Osteoblast (primary cell): ENCODE measurements around the gene GRM4. TPM values are rescaled to one million over a fixed set of nuclear protein-coding genes. Genes with fewer than 3 reads are reported as not detected.
A peak's percentile ranks its signal among the peaks of the same experiment; 100 is the strongest.

Experiments used
- DNase-seq: peaks from one replicate; pipeline ENCODE4 v3.0.0; 2011; ENCODE audit warnings: low spot score, mixed read lengths; ENCODE audit not compliant: insufficient read length; ENCODE audit errors: missing footprints
- H2AFZ ChIP-seq: 2 replicates; pipeline ENCODE4 v1.6.0; 2011; ENCODE audit warnings: mild to moderate bottlenecking, low read length
- H3K27ac ChIP-seq: 2 replicates; pipeline ENCODE4 v1.5.1; 2011; ENCODE audit warnings: mild to moderate bottlenecking, low read depth, low read length, moderate library complexity
- H3K27me3 ChIP-seq: 2 replicates; pipeline ENCODE4 v1.6.0; 2012; ENCODE audit warnings: mild to moderate bottlenecking, control low read depth, inconsistent platforms, low read length, moderate library complexity; ENCODE audit not compliant: insufficient read depth
- H3K36me3 ChIP-seq: 2 replicates; pipeline ENCODE4 v1.5.1; 2011; ENCODE audit warnings: mild to moderate bottlenecking, low read length, control low read depth, moderate library complexity; ENCODE audit not compliant: insufficient read depth
- H3K4me1 ChIP-seq: 2 replicates; pipeline ENCODE4 v1.5.1; 2011; ENCODE audit warnings: mild to moderate bottlenecking, low read length, control low read depth, moderate library complexity; ENCODE audit not compliant: insufficient read depth
- H3K4me2 ChIP-seq: 2 replicates; pipeline ENCODE4 v1.6.0; 2011; ENCODE audit warnings: mild to moderate bottlenecking, low read length; ENCODE audit not compliant: insufficient read depth
- H3K4me3 ChIP-seq: fragments of 200-600 bp; sonication (generic); 3 replicates; pipeline ENCODE4 v1.5.1; 2012; ENCODE audit warnings: mild to moderate bottlenecking, low read length, inconsistent platforms; ENCODE audit not compliant: insufficient read depth
- H3K79me2 ChIP-seq: 2 replicates; pipeline ENCODE4 v1.6.0; 2012; ENCODE audit warnings: mild to moderate bottlenecking, low read length, control low read depth, inconsistent platforms; ENCODE audit not compliant: insufficient read depth
- H3K9me3 ChIP-seq: 2 replicates; pipeline ENCODE4 v1.5.1; 2011; ENCODE audit warnings: low read depth, low read length, control low read depth
- H4K20me1 ChIP-seq: 2 replicates; pipeline ENCODE4 v1.6.0; 2012; ENCODE audit warnings: mild to moderate bottlenecking, low read length, control low read depth; ENCODE audit not compliant: insufficient read depth
- CTCF ChIP-seq: IDR thresholded peaks from 2 replicates; pipeline ENCODE4 v1.5.1; 2011; ENCODE audit warnings: mild to moderate bottlenecking, low read depth, low read length, moderate library complexity; ENCODE audit errors: extremely low read depth
- total RNA-seq: library from RNA; depleted of rRNA; stranded (reverse); fragments of >200 nt; gene quantifications from 2 replicates; pipeline ENCODE4 v1.2.3, GENCODE V29; 2012

The GRM4 gene
- total RNA-seq, 1 donor: 0.36 TPM

GRCh38 chr6:34029489-34030280 is 116.2 kb downstream of the GRM4 start:
- DNase-seq: peak; percentile 77
- Histone ChIP-seq H3K4me2 (no peak overlapping the region), H4K20me1 (no peaks in the 10 kb centered on the region), H3K4me1 (no peaks in the 10 kb centered on the region), H3K4me3 (no peak overlapping the region), H3K36me3 (no peaks in the 10 kb centered on the region), H3K27me3 (no peaks in the 10 kb centered on the region), H3K27ac (no peak overlapping the region), H3K79me2 (no peaks in the 10 kb centered on the region), H3K9me3 (no peaks in the 10 kb centered on the region), H2AFZ (no peak overlapping the region)
- no peak for TF ChIP-seq CTCF

DNA sequence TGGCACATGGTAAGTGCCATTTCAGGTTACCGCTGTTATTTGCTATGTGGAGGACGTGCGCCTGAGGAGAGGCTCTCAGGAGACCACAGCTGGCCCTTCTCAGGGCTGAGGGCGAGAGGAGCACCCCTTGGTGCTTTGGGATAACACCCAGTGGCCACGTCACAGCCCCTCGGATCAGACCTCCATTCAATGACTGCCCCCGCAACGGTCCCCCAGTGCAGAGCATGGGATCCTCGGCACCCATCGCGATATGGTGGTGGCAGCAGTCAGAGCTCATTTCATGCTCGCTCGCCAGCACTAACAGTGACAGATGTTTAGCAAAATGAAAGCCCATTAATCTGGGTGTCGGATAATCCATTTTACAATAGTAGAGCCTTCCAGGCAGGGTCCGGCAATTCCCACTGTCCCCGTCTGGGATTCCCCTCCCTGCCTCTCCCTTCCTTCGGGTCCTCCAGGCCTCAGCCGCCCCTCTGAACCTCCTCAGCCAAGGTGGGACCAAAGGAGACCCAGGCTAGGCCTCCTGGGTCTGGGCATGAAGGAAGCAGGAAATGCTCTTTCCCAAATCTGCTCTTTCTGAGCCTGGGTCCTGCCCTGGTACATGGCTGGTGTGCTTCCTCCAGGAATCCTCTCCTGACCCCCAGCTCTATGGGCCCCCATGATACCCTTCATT is 117.1 kb downstream of the GRM4 start:
- peak; percentile 53 for DNase-seq
- no peaks in the 10 kb centered on the region for H4K20me1 ChIP-seq
- no peak overlapping the region for H3K4me3 ChIP-seq
- H3K36me3 ChIP-seq: no peaks in the 10 kb centered on the region
- no peak for TF ChIP-seq CTCF
- no peak overlapping the region for H3K4me2 ChIP-seq
- no peaks in the 10 kb centered on the region for H3K79me2 ChIP-seq
- no peaks in the 10 kb centered on the region for H3K27me3 ChIP-seq
- no peak overlapping the region for H2AFZ ChIP-seq
- no peak overlapping the region for H3K27ac ChIP-seq
- H3K4me1 ChIP-seq: no peaks in the 10 kb centered on the region
- H3K9me3 ChIP-seq: no peaks in the 10 kb centered on the region

- H2AFZ ChIP-seq: no peak overlapping the region
- TF ChIP-seq CTCF: no peak
- H3K27ac ChIP-seq: no peak overlapping the region
- peaks cover under 1% of the 10 kb centered on the region for H3K27me3 ChIP-seq
- H3K9me3 ChIP-seq: no peaks in the 10 kb centered on the region
- no peak overlapping the region for H3K4me2 ChIP-seq
- no peaks in the 10 kb centered on the region for H3K79me2 ChIP-seq
- H3K36me3 ChIP-seq: no peaks in the 10 kb centered on the region
- no peaks in the 10 kb centered on the region for H3K4me1 ChIP-seq
- peak; percentile 26 for DNase-seq
- H4K20me1 ChIP-seq: no peaks in the 10 kb centered on the region
- H3K4me3 ChIP-seq: no peak overlapping the region
Measured at GRCh38 chr6:34027939-34028441, 117.9 kb downstream of the GRM4 start.

- Histone ChIP-seq H2AFZ (no peak overlapping the region), H3K4me2 (no peak overlapping the region), H3K27ac (no peak overlapping the region), H3K9me3 (no peaks in the 10 kb centered on the region), H4K20me1 (no peaks in the 10 kb centered on the region), H3K79me2 (no peaks in the 10 kb centered on the region), H3K4me1 (no peaks in the 10 kb centered on the region), H3K27me3 (peaks cover 4% of the 10 kb centered on the region), H3K36me3 (no peaks in the 10 kb centered on the region), H3K4me3 (no peak overlapping the region)
- DNase-seq: peak; percentile 99
- peak; percentile 64 for TF ChIP-seq CTCF
Measured at GRCh38 chr6:34027445-34027936, 118.4 kb downstream of the GRM4 start.
